GM19395 (cell line): ENCODE data around the gene FRMD3.

ENCODE experiments used
- ATAC-seq: cut with Tn5 transposase; IDR thresholded peaks from one replicate; pipeline ENCODE4 v1.9.1; 2021; ENCODE audit warnings: mild to moderate bottlenecking, moderate library complexity; ENCODE audit not compliant: unreplicated experiment

Gene FRMD3

DNA sequence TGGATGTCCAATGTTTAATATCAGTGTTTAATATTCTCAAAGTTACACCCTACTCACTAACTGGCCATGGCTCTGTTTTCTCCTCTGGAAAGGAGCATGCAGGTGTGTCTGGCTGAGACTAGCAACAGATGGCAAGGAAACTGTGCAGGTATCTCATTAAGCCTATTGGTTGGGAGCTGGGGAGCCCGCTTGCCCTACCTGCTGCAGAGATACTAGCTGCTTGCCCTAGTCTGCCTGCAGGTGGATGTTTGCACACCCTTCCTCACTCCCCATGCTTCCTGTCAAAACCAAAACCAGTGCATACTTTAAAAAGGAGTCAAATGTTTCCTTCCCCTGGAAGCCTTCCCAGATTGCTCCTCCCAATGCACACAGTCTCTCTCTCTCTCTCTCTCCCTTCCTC is 247.0 kb downstream of the FRMD3 start:
- no peak for ATAC-seq

DNA sequence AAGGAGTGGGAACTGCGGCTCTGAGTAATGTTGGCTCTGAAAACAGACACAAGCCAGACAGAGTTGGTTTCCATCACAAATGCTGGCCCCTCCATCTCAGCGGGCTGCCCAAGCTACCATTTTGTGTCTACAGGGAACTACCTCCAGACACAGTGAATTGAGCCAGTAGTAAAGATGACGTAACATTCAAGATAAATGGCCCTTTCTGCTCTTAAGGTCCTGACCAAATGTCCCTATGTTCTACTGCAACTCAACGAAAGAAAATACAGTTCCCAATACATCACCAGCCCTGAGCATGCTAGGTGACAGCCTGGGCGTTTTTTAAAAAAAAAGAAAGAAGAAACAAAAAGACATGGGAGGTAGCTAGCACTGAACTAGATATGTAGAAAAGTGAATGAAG is 247.5 kb downstream of the FRMD3 start:
- ATAC-seq, result no peak

DNA sequence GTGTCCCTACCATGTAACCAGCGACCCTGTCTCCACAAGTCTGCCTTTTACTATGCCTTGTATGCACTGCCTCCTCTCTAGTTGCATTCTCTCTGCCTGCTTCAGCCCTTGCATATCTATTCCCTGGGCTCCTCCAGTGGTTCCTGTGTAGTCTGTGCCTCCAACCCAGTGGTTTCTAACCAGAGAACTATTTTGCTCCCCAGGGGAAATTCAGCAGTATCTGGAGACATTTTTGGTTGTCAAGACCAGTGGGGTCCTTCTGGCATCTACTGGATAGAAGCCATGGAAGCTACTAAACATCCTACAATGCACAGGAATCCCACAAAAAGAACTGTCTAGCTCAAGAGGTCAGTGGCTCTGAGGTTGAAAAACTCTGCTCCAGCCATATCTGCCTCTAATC is 251.2 kb downstream of the FRMD3 start:
- no peak for ATAC-seq

DNA sequence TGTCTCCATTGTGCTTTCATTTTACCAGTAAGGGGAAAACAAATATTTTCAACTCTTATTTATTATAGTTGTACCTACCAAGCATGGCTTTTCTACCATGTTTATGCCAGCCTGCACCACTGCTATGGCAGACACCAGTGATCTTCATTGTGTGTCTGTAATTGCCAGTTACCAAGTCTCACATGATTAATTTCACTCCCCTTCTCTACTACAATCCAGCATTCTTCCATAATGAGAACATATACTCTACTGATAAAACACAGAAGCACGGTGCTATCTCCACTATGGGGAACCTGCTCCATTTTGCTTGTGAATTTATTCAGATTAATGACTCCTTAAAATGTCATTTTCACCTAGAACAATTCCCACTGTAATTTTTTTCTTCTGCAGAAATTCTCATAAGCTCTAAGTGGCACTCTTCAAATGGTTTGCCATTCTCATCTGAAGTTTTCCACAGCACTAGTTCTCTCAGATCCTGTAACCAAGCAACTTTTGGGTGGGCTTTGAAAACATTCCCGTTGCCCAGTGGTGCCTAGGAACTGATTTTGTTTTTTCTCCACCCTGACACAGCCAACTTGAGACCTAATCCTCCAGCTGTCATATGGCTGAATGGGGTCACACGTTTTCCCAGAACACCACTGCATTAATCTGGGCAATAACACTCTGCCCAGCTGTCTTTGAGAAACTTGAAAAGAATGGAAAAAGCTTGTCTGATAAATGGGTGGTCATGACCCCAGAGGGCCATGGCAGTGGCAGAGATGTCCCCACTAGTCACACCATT is 252.6 kb downstream of the FRMD3 start:
- ATAC-seq, result no peak

DNA sequence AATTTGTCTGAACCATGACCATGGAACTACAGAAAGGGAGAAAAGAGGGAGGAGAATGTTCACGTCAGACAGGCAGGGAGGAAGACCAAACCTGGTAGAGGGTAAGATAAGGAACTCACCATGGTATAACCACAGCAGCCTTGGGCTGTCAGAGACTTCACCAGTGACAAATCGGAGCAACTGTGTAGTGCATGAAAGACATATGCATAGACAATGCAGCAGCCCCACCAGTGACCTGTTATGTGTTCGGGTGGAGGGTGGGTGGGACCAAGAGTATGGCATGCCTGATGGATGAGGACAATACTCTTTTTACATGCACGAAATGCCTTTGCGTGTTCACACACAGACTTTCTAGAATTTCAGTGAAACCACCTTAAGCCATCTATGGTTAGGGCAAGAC is 253.5 kb downstream of the FRMD3 start:
- no peak for ATAC-seq

DNA sequence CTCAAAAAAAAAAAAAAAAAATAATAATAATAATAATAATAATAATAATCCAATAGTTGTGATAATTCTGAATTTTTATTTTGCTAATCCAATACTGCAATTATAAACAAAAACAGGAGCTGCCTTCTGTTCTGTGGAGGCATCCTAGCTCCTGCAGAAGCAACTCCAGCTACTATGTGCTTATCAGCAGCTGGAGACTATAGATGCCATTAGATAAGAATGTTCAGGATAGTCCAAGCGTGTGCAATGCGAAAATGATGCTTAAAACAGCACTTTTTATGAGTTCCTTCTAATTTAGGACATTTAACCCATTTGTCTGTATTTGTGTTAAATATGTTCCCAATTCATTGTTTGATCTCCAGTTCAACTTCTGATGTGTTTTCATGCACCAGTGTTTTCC is 254.7 kb downstream of the FRMD3 start:
- ATAC-seq, result no peak

DNA sequence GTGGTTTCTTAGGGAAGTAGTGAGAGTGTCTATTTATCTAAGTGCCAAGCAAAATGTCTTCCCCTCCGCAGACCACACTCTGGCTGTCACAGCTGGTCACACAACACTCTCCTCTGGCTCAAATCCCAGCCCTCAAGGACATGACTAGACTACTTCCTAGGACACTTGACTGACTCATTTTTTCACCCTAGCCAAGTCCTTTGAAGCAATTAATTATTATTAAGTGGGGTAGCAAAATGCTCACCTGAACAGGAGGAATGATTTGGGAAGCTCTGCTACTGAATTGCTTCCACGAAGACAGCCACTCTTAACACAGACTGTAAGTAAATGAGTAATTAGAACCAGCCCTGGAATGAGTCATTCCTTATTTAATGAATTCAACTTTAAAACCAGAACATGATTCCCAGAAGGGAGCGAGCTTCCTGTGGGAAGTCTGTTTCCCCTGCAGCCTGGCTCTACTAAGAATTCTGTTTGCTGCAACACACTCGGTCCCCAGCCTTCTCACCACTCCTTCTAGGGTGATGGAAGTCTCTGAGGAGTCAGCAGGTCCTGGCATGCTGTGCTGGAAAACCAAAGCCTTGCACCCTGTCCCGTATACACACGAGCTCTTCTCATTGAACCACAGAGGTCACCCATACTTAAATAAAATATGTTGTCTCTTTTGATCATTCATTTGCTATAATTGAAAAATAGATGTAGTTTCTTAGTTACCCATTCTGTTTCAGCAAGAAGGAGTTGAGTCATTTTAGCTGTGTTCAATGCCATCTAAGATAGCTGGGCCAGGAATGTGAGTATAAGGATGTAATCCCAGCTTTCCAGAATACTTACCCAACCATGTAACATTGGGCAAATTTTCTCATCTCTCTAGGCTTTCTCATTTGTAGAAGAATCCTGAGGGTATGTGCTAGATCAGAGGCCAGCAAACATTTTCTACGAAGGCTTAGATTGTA is 256.6 kb downstream of the FRMD3 start:
- ATAC-seq, result no peak

DNA sequence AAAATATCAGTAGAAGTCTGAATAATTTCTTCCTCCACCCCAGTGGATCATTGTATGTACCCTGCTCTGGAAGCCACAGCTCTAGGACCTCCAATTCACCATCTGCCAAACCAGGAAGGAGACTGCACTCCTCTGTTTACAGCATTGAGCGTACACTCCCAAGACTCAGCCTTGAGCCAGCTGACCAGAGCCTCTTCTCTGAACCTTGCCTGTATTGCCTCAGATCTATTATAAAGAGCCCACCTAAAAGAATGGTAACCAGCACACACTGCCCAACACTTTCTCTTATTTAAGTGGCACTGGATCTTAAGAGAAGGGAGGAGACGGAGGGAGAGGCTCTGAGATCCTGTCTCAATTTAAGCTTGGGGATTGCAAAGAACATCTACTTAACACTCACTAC is 257.4 kb downstream of the FRMD3 start:
- no peak for ATAC-seq

DNA sequence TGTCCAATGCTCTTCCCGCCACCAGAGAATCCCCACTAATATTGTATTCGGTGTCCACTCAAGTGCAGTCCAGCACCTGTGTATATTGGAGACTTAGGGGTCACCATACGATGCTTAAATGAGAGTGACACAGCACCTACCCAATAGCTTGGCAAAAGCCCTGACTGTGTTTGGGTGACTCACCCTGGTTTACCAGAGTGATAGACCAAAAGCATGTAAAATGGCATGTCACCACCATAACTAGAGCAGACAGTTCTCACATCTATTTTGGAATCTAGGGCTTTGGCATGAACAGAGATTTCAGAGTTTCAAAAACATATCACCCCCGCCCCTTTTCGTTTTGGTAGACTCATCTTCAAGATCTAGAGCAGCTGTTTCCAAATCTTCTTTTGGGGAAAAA is 257.9 kb downstream of the FRMD3 start:
- no peak for ATAC-seq

DNA sequence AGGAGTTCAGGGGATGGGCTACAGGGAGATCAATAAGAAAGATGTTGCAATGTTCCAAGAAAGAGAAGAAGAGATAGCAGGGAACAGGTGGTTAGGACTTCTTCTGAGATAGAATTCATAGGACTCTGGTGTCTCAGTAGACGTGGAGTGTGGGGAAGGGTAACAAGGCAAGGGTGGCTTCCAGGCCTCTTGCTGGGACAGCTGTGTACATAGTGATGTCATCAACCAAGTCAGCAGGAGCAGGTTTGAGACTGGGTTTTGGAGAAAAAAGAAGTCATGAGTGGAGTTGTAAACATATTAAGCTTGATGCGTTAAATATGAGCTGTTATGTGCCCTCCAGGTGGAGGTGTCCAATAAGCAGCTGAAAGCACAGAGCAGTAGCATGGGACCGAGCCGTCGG is 263.4 kb downstream of the FRMD3 start:
- no peak for ATAC-seq

DNA sequence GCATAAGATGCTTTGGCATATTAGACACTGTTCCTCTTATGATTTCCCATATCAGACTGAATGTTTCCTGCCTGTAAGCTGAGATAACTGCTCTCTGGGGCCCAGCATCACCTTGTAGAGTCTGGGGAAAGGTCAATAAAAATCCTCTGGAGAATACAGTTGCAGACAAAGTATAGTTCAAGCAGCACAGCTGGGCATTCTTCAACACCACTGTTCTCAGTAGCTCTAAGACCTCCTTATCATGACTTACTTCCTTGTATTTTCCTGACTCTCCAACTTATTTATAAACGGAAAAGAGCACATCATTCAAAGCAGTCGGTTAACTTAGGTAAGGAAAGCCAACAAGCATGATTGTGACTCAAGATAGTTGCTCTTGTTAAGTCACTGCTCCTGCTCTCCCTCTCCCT is 266.5 kb downstream of the FRMD3 start:
- ATAC-seq, result no peak

DNA sequence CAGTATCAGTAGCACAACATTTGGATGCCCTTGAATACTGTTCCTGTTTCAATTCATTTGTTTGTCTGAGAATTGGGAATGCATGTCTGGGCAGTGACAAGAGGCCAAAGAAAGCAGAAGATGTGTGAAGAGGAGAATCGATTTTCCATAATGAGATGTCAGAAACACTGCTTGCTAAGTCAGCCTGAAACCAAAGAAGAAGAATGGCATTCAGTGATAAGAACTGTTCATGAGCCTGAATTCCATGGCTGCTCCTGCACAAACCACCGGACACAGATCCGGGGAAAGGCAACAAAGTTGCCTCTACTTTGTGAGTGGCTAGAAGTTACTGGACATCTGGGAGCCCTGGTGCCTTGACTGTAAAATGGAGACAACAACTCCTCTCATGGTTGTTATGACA is 268.1 kb downstream of the FRMD3 start:
- ATAC-seq, result no peak

DNA sequence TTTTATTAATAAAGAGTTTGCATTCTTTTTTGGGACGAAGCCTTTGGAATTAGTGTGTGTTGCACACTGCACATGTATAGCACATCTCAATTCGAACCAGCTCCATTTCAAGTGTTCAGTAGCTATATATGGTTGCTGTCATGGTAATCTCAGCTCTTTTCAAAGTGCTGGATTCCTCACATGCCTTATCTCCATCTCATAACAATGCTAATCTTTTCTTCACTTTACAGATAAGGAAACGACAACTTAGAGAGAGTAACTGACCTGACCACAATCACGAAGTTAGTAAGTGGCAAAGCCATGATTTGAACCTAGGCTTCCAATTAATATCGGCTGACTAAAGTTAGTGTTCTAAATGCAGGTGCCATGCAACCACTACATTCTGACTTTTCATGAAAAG is 270.5 kb downstream of the FRMD3 start:
- ATAC-seq, result no peak

DNA sequence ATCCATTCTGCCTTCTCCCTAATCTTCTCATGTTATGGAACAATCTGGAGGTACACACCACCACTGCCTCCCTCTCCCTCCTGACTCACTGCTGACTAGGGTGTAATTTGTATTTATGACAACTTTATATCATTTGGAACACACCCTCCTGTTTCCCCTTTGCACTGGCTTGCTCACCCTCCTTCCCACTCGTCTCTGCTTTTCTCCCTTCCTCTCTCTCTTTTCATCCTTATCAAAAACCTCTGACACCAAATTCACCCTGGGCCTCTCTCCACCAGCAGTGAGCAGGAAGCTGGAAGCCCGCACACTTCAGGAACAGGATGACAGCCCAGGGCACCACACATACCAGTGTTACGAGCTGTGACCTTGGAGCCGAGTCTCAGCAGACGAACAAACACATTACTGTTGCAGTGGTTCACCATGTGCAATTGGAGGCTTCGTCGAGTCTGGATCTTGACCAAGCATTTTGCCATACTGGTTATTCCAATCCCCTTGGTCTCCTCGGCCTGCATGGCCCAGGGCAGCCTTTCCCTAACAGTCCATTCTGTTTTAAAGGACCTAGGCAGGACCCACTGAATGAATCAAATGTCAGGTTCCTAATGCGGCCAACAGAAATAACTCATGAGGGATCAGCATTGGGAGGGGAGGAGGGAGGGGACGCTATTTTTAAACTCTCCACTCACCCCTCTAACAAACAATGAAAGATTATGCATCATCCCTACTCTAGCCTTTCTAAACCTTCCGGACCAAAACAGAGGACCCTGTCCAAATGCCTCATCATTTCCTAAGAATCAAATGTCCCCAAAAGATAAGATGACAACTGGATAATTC is 271.3 kb downstream of the FRMD3 start:
- no peak for ATAC-seq

DNA sequence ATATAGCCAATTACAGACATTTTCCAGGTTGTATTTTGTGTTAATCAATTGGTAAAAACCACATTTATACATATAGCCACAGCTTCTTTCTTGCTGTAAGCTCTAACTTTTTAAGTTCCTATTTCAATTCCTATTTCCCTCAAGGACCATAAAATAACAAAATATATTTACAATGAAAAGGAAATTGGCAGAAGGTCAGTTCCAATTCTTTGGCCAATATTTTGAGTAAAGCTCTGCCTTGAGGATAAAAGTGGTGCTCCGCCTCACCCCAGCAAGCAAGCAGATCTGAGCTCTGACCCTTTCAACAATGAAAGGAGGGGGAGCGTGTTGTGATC is 271.9 kb downstream of the FRMD3 start:
- ATAC-seq, result no peak

DNA sequence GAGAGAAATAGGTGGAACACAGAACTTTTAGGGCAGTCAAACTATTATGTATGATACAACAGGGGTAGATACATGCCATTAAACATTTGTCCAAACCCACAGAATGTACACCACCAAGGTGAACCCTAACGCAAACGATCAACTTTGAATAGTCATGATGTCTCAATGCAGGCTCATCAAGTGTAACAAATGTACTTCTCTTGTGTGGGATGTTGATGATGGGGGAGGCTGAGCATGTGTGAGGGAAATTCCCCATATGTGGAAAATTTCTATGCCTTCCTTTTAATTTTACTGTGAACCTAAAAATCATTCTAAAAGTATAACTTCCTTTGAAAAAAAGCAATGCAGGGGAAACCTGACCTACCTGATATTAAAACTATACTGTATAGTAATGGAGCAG is 273.9 kb downstream of the FRMD3 start:
- no peak for ATAC-seq

DNA sequence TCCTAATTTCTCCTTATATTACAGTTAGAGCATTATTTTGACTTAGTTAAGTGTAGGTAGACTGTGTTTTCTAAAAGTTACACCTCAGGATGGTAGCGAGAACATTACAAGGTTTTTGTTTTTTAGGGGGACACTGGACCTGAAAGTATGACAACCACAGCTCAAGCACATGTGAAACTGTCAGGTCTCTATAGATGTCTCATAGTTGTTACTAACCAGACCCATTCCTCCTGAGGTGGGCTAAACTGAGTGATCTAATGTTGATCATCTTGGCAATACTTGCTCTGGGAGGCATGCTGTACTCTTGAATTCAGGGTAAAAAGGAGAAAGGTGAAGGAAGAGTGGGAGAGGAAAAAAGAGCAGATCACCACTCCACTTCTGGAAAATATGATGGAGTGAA is 278.6 kb downstream of the FRMD3 start:
- no peak for ATAC-seq

DNA sequence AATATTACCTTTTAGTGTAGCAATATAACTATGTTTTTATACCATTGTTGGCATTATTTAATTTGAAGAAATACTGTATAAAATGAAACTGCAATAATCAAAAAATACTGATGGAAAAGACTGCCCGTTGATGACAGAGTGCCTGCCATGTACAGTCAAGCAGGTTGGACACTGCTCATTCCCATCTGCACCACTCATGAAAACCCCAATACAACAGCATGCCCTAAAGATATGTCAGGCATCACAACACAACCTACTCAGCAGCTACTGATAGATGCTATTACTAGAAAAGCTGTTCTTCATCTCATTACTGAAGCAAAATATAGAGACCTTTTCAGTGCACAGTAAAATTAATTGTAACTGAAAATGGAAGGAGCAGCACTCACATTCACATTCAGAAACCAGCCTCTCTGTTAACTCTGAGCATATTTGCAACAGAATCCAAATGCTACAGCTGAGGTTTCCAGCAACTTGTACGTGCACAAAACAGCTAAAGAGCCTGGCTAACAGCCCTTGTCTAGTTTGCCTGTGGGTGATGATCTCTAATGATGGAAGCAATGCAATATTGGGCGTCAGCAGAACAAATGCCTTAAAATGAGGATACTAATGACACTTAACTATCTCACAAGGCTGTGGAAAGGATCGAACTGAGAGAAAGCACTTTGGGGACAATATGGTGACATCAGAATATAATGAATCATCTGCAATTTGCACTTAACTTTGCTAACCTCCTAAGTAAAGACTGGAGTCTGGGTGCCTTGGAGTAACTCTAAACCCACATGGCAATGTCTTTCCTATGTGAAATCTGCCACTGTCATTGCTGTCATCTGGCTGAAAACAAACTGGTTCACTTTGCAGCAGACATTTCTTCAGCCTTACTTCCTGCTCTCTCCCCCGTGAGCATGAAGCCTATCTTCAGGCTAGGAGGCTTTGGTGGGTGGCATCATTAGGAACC is 280.0 kb downstream of the FRMD3 start:
- no peak for ATAC-seq

DNA sequence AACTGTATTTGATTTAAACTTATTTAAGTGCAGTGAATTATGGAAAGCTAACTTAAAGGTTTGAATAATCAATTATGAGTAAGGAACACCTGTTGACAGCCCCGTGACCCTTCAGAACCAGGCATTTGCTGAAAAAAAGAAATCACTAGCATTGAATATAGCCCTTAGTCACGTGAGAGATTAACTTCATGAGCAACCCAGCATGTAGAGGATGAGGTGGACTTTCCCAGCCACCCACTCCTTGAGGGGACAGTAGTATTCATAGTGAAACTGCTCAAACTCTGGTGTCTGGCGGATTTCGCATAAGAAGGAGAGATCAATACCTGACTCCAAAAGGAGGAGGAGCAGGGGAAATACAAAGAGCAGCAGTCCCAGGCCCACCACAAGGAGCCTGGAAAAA is 290.5 kb downstream of the FRMD3 start:
- no peak for ATAC-seq

DNA sequence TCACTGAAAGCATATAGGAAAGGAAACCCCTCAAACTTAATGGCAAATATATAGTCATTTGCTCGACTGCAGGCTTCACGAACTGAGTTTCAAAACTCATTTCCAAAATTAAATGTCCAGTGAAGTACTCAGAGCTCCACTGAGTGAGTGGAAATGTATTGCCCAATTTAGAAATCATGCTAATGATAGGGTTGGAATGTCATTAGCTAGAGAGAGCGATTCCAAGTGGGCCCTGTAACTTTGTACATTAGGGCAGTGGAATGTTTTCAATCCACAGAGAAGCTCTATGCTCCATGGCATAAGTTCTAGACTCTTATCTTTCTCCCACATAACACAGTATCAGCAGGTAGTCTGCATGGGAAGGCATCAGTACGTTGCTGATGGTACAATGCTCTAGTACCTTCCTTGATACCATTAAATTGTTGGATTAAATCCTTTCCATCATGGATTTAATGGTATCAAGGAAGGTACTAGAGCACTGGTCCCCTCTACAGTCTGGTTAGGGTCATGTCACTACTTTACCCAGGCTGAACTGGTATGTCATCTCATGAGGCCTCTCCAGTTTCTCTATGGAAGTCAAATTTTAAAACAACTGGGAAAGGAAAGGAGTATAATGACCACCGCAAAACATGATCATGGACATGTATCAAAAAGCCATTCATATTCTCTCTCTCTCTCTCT is 292.1 kb downstream of the FRMD3 start:
- no peak for ATAC-seq
